Fibroblast of lung (primary cell): Measurements from ENCODE around the gene COX4I2.

Experiments used
- CTCF ChIP-seq, 2 donors: IDR thresholded peaks in 1 of 2; conservative IDR thresholded peaks in 1 of 2; 1 replicate in 1 of 2; 2 replicates in 1 of 2; pipeline ENCODE4 v1.5.1; 2011 to 2012; ENCODE audit warnings: low read length in 2 of 2, control low read depth in 1 of 2, inconsistent platforms in 1 of 2, low read depth in 1 of 2, mild to moderate bottlenecking in 1 of 2
- EZH2 ChIP-seq: IDR thresholded peaks from 2 replicates; pipeline ENCODE4 v1.5.1; 2012; ENCODE audit warnings: low read length, control low read depth, mild to moderate bottlenecking; ENCODE audit errors: missing control alignments

GRCh38 chr20:31687777-31688176 lies 50.1 kb downstream of the COX4I2 start:
- no peak for TF ChIP-seq CTCF (conservative IDR thresholded peaks at IDR 0.05 in 1 of 2, IDR thresholded peaks at IDR 0.05 in 1 of 2; ENCODE audit: low read depth in 1 of 2, low read length in 2 of 2)
- TF ChIP-seq EZH2 = no peak
